PFSK-1 (cell line): ENCODE results near the gene CFHR1. TPM values are rescaled to one million over a fixed set of nuclear protein-coding genes. Genes with fewer than 3 reads are reported as not detected.
"Not testable (repeated sequence)": the region's sequence is repeated elsewhere in the genome, so short reads cannot be mapped to it uniquely, and the experiment has no call there.

Experiments
- FOXP2 ChIP-seq: optimal IDR thresholded peaks from 2 replicates; pipeline ENCODE3; 2011; ENCODE audit warnings: borderline replicate concordance, control low read depth, inconsistent platforms; ENCODE audit not compliant: insufficient read depth; ENCODE audit errors: extremely low read length, extremely low read depth
- POLR2AphosphoS5 ChIP-seq: IDR thresholded peaks from 2 replicates; pipeline ENCODE4 v1.6.1; 2012; ENCODE audit warnings: low read depth, mild to moderate bottlenecking, control low read depth, low read length, moderate library complexity
- SIN3A ChIP-seq: IDR thresholded peaks from 2 replicates; pipeline ENCODE4 v1.6.1; 2012; ENCODE audit warnings: mild to moderate bottlenecking, low read length, moderate library complexity, borderline replicate concordance; ENCODE audit not compliant: insufficient read depth
- TAF1 ChIP-seq: IDR thresholded peaks from 2 replicates; pipeline ENCODE4 v1.6.1; 2012; ENCODE audit warnings: low read length, control low read depth, borderline replicate concordance; ENCODE audit not compliant: insufficient read depth
- polyA plus RNA-seq: library from polyadenylated mRNA; unstranded; fragments of >200 nt; gene quantifications from one replicate; pipeline ENCODE4 v1.2.1, GENCODE V29; 2012; ENCODE audit warnings: low read depth, missing spikeins; ENCODE audit not compliant: insufficient read length
- TF ChIP-seq, protein P1 (sequence below), 2 experiments: IDR thresholded peaks; 2 replicates each; pipeline versions ENCODE4 v1.6.1 to v1.8.0; 2011 to 2012; ENCODE audit warnings: low read depth in 2 of 2, low read length in 2 of 2, control low read depth in 1 of 2, inconsistent platforms in 1 of 2, mild to moderate bottlenecking in 1 of 2, moderate library complexity in 1 of 2; ENCODE audit not compliant: insufficient read depth in 1 of 2

The CFHR1 gene
- polyA plus RNA-seq, result 0.55 TPM

DNA sequence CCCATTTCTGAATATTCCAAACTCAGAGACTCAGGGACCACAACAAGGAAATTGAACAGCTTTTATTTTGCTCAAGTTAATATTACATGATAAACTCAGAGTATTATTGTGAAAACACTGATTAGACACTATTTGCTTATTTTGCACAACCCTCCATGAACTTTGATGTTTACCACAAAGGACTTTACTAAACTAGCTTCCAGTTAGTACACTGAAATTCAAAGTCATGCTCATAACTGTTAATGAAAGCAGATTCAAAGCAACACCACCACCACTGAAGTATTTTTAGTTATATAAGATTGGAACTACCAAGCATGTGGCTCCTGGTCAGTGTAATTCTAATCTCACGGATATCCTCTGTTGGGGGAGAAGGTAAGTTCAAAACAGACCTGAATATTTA is at the start of gene CFHR1:
Gene CFHR1, plus strand, starts transcription at position 201 of the 400 bp plus-strand sequence. Its CDS starts 114 bp downstream, at position 315.
- not testable (repeated sequence) for TF ChIP-seq TAF1, POLR2AphosphoS5
- TF ChIP-seq, protein P1, sequence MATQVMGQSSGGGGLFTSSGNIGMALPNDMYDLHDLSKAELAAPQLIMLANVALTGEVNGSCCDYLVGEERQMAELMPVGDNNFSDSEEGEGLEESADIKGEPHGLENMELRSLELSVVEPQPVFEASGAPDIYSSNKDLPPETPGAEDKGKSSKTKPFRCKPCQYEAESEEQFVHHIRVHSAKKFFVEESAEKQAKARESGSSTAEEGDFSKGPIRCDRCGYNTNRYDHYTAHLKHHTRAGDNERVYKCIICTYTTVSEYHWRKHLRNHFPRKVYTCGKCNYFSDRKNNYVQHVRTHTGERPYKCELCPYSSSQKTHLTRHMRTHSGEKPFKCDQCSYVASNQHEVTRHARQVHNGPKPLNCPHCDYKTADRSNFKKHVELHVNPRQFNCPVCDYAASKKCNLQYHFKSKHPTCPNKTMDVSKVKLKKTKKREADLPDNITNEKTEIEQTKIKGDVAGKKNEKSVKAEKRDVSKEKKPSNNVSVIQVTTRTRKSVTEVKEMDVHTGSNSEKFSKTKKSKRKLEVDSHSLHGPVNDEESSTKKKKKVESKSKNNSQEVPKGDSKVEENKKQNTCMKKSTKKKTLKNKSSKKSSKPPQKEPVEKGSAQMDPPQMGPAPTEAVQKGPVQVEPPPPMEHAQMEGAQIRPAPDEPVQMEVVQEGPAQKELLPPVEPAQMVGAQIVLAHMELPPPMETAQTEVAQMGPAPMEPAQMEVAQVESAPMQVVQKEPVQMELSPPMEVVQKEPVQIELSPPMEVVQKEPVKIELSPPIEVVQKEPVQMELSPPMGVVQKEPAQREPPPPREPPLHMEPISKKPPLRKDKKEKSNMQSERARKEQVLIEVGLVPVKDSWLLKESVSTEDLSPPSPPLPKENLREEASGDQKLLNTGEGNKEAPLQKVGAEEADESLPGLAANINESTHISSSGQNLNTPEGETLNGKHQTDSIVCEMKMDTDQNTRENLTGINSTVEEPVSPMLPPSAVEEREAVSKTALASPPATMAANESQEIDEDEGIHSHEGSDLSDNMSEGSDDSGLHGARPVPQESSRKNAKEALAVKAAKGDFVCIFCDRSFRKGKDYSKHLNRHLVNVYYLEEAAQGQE (IDR thresholded peaks at IDR 0.05; ENCODE audit: insufficient read depth in 1 of 2, low read depth in 2 of 2, low read length in 2 of 2), result not testable (repeated sequence)

DNA sequence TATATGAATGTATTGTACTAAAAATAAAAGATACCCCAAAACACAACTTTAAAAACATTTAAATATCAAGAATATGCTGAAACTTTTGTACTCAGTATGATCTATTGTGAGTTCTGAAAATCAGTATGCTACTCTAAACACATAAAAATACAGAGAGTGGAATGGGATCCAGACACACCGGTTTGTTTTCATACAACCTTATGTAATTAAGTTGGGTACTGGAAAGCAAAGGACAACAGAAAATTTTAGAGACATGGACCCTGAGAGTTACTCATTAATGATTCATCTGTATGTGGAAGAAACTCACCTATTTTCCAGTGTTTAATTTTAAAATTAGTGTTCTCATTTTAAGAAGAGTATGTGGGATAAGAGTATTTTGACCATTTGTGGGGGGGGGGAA is 45.8 kb upstream of the CFHR1 start:
- TF ChIP-seq POLR2AphosphoS5, result no peak
- TF ChIP-seq, protein P1 (IDR thresholded peaks at IDR 0.05; ENCODE audit: insufficient read depth in 1 of 2, low read depth in 2 of 2, low read length in 2 of 2), result no peak
- no peak for TF ChIP-seq FOXP2

DNA sequence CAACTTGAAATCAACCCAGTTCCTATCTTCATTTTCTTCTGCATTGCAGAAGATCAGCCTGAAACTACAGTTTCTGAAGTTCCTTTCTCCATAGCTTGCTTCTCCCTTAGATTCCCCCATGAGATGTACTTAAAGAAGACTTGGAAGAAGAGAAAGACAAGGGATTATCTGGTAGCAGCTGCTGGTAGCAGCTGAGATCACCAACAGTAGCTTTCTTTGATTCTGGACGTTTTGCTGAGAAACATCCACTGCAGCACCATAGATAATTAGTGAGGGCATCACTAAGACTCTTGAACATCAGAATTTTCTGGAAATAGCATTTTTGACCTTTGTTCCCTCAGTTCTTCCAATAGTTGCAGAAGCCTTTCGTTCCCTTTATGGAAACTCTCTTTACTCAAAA is 45.4 kb upstream of the CFHR1 start:
- no peak for TF ChIP-seq TAF1
- no peak for TF ChIP-seq SIN3A
- no peak for TF ChIP-seq POLR2AphosphoS5
- TF ChIP-seq, protein P1 (IDR thresholded peaks at IDR 0.05; ENCODE audit: insufficient read depth in 1 of 2, low read depth in 2 of 2, low read length in 2 of 2), result no peak
- no peak for TF ChIP-seq FOXP2

DNA sequence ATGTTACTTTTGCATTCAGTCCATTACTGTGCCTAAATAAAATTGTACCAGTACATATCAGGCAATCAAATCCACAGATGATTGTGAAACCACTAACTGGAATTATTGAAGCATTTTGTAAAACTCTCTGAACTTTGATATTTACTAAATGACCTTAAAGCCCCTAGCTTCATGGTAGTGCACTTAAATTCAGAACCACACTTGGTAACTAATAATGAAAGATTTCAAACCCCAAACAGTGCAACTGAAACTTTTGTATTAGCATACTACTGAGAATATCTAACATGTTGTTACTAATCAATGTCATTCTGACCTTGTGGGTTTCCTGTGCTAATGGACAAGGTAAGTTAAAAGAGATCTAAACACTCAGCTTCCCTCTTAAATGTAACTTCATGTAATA is 44.9 kb upstream of the CFHR1 start, which contains the start of gene CFHR3:
Gene CFHR3, plus strand, starts transcription at position 238 of the 400 bp plus-strand sequence. Its CDS starts 47 bp downstream, at position 285.
- TF ChIP-seq POLR2AphosphoS5 (no peak), TAF1 (no peak), SIN3A (no peak), FOXP2 (no peak)
- TF ChIP-seq, protein P1 (IDR thresholded peaks at IDR 0.05; ENCODE audit: insufficient read depth in 1 of 2, low read depth in 2 of 2, low read length in 2 of 2), result no peak

DNA sequence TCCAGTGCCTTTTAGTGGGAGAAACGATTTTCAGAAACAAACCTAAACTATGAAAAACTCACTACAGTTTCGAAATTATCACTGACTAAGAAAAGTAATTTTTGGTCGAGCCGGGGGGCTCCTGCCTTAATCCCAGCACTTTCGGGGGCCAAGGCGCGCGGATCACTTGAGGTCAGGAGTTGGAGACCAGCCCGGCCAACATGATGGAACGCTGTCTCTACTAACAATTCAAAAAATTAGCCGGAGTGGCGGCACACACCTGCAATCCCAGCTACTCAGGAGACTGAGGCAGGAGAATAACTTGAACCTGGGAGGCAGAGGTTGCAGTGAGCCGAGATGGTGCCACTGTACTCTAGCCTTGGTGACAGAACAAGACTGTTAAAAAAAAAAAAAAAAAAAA is 41.9 kb upstream of the CFHR1 start:
- TF ChIP-seq SIN3A, result no peak
- no peak for TF ChIP-seq FOXP2
- TF ChIP-seq TAF1, result no peak
- TF ChIP-seq, protein P1 (IDR thresholded peaks at IDR 0.05; ENCODE audit: insufficient read depth in 1 of 2, low read depth in 2 of 2, low read length in 2 of 2), result no peak
- no peak for TF ChIP-seq POLR2AphosphoS5
